ENCODE results near the gene SLC25A26. TPM values are rescaled to one million over a fixed set of nuclear protein-coding genes. Genes with fewer than 3 reads are reported as not detected.

SLC25A26 gene
- total RNA-seq, 1 donor from 2014 or later: 19.2 TPM

- Mint-ChIP-seq H3K27me3 (ENCODE audit: low read depth) (no peaks in the 10 kb centered on the region), H3K4me1 (peaks cover 3% of the 10 kb centered on the region), H3K4me3 (no peak overlapping the region), H3K27ac (no peak overlapping the region), H3K36me3 (peaks cover 56% of the 10 kb centered on the region), H3K9me3 (peaks cover 13% of the 10 kb centered on the region)
- no peak for DNase-seq (ENCODE audit: low spot score in 2 of 2, unreplicated experiment in 2 of 2)
- TF ChIP-seq CTCF (IDR thresholded peaks at IDR 0.05; ENCODE audit: unreplicated experiment): no peak
Observed at GRCh38 chr3:66380200-66380932, 159.6 kb downstream of the SLC25A26 start.

GRCh38 chr3:66381626-66382025 lies 160.8 kb downstream of the SLC25A26 start:
- H3K4me1 Mint-ChIP-seq: peaks cover 3% of the 10 kb centered on the region
- H3K9me3 Mint-ChIP-seq: peaks cover 16% of the 10 kb centered on the region
- DNase-seq (ENCODE audit: low spot score in 2 of 2, unreplicated experiment in 2 of 2): no peak
- no peak overlapping the region for H3K4me3 Mint-ChIP-seq
- TF ChIP-seq CTCF (IDR thresholded peaks at IDR 0.05; ENCODE audit: unreplicated experiment): no peak
- peaks cover 61% of the 10 kb centered on the region for H3K36me3 Mint-ChIP-seq
- H3K27ac Mint-ChIP-seq: no peak overlapping the region
- no peaks in the 10 kb centered on the region for H3K27me3 Mint-ChIP-seq (ENCODE audit: low read depth)

GRCh38 chr3:66382142-66382541 lies 161.3 kb downstream of the SLC25A26 start:
- Mint-ChIP-seq H3K27me3 (ENCODE audit: low read depth) (no peaks in the 10 kb centered on the region), H3K27ac (no peak overlapping the region), H3K36me3 (peaks cover 66% of the 10 kb centered on the region), H3K9me3 (peaks cover 18% of the 10 kb centered on the region), H3K4me3 (no peak overlapping the region), H3K4me1 (peaks cover 3% of the 10 kb centered on the region)
- DNase-seq (ENCODE audit: low spot score in 2 of 2, unreplicated experiment in 2 of 2): no peak
- no peak for TF ChIP-seq CTCF (IDR thresholded peaks at IDR 0.05; ENCODE audit: unreplicated experiment)

GRCh38 chr3:66383023-66383422 lies 162.2 kb downstream of the SLC25A26 start:
- TF ChIP-seq CTCF (IDR thresholded peaks at IDR 0.05; ENCODE audit: unreplicated experiment): no peak

GRCh38 chr3:66383998-66384745 lies 163.4 kb downstream of the SLC25A26 start:
- H3K27ac Mint-ChIP-seq: no peak overlapping the region
- H3K4me1 Mint-ChIP-seq: no peaks in the 10 kb centered on the region
- H3K36me3 Mint-ChIP-seq: peaks cover 70% of the 10 kb centered on the region
- no peak for DNase-seq (ENCODE audit: low spot score in 2 of 2, unreplicated experiment in 2 of 2)
- no peaks in the 10 kb centered on the region for H3K27me3 Mint-ChIP-seq (ENCODE audit: low read depth)
- no peak for TF ChIP-seq CTCF (IDR thresholded peaks at IDR 0.05; ENCODE audit: unreplicated experiment)
- H3K9me3 Mint-ChIP-seq: peaks cover 33% of the 10 kb centered on the region
- H3K4me3 Mint-ChIP-seq: no peak overlapping the region

More at GRCh38 chr3:66383023-66383422, 162.2 kb downstream of the SLC25A26 start:
- Mint-ChIP-seq H3K27me3 (ENCODE audit: low read depth) (no peaks in the 10 kb centered on the region), H3K27ac (no peak overlapping the region), H3K4me3 (no peak overlapping the region), H3K4me1 (peaks cover under 1% of the 10 kb centered on the region), H3K36me3 (peaks cover 67% of the 10 kb centered on the region), H3K9me3 (peaks cover 22% of the 10 kb centered on the region)
- no peak for DNase-seq (ENCODE audit: low spot score in 2 of 2, unreplicated experiment in 2 of 2)
